ENCODE data around the gene ZNF716.
"Not testable (repeated sequence)": the region's sequence is repeated elsewhere in the genome, so short reads cannot be mapped to it uniquely, and the experiment has no call there.

Gene ZNF716

GRCh38 chr7:57449904-57450303, at the start of gene ZNF716:
ZNF716 (plus strand) TSS chr7:57450177; CDS start chr7:57450289, 112 bp downstream.
- CTCF ChIA-PET, result no interaction called here
- Mint-ChIP-seq H3K27me3 (no peaks in the 10 kb centered on the region), H3K36me3 (no peaks in the 10 kb centered on the region), H3K4me1 (no peaks in the 10 kb centered on the region), H3K9me3 (peaks cover 33% of the 10 kb centered on the region), H3K4me3 (no peak within 1 kb of the TSS), H3K27ac (no peak within 1 kb of the TSS)
- DNase-seq, result no peak

DNA sequence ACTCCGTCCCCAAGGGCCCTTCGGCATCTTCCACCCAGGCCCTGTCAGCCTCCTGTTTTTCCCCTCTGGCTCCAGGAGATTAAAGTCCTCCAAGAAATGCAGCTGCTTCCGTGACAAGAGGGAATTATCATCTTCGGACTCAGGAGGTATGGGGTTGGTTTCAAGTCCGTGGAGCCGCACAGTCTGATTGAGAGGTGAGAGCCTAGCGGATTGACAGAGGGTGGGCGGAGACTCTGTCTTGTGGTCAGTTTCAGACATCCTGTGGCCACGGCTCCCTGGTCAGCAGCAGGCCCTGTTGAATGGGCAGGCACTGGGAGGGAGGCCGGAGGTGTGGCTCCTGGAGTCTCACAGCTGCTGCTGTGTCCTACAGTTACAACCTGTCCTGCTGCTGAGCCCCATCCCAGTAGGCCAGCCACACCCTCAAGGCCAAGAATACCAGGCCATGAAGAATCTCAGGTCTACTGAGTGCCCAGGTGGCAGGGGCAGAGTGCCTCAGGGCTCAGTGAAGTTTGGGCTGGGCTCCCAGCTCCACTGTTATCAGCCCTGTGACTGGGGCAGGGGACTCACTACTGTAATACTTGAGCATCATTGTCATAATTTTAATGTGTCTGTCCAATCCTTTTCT, 49.3 kb upstream of the ZNF716 start:
- H3K4me1 Mint-ChIP-seq, result no peaks in the 10 kb centered on the region
- DNase-seq, result no peak
- H3K9me3 Mint-ChIP-seq, result peaks cover 38% of the 10 kb centered on the region
- H3K36me3 Mint-ChIP-seq, result peaks cover 2% of the 10 kb centered on the region
- CTCF ChIA-PET, result no interaction called here
- H3K4me3 Mint-ChIP-seq, result no peak overlapping the region
- H3K27me3 Mint-ChIP-seq, result no peaks in the 10 kb centered on the region
- H3K27ac Mint-ChIP-seq, result no peak overlapping the region

DNA sequence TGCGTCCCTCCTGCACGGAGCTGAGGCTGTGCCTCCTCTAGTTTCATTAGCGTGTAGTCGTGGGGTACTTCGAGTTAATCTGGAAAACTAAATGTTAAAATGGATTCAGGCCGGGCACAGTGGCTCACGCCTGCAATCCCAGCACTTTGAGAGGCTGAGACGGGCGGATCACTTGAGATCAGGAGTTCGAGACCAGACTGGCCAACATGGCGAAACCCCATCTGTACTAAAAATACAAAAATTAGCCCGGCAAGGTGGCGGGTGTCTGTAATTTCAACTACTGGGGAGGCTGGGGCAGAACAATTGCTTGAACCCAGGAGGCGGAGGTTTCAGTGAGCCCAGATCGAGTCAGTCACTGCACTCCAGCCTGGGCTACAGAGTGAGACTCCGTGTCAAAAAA, 46.9 kb upstream of the ZNF716 start:
- H3K27me3 Mint-ChIP-seq, H3K27ac Mint-ChIP-seq, H3K4me1 Mint-ChIP-seq, H3K4me3 Mint-ChIP-seq, CTCF ChIA-PET, H3K36me3 Mint-ChIP-seq, DNase-seq: not testable (repeated sequence)
- peaks cover 38% of the 10 kb centered on the region for H3K9me3 Mint-ChIP-seq

GRCh38 chr7:57403601-57404342, 46.2 kb upstream of the ZNF716 start:
- Mint-ChIP-seq H3K9me3 (peaks cover 37% of the 10 kb centered on the region), H3K4me3 (no peak overlapping the region), H3K36me3 (peaks cover 2% of the 10 kb centered on the region), H3K27me3 (no peaks in the 10 kb centered on the region), H3K27ac (no peak overlapping the region), H3K4me1 (no peaks in the 10 kb centered on the region)
- DNase-seq, result no peak
- CTCF ChIA-PET, result no interaction called here

- no peak overlapping the region for H3K27ac Mint-ChIP-seq
- H3K27me3 Mint-ChIP-seq, result no peaks in the 10 kb centered on the region
Observed at GRCh38 chr7:57404343-57404966, 45.5 kb upstream of the ZNF716 start.

DNA sequence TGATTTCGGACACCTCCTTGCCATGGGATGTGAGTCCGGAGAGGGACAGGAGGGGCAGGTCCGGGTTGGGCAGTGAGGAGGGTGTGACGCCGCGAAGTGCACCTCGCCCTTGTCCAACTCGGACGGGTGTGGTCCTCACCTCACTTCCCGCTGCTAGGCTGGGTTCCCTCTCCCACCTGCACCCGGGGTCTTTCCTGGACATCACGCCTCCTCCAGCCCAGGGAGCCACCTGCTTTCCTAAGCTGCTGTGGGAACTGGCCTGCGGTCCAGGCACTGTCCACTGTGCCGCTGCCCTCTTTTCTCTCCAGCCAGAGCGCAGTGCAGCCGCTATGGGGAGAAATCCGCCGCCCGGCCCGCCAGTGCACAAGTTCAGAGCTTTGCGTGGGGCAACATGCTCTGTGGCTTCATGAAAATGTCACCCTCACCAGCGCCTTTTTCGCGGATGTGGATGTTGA, 45.0 kb upstream of the ZNF716 start:
- H3K36me3 Mint-ChIP-seq, result peaks cover 2% of the 10 kb centered on the region
- peaks cover 41% of the 10 kb centered on the region for H3K9me3 Mint-ChIP-seq

More at GRCh38 chr7:57404343-57404966, 45.5 kb upstream of the ZNF716 start:
- CTCF ChIA-PET, result no interaction called here
- Mint-ChIP-seq H3K9me3 (peaks cover 40% of the 10 kb centered on the region), H3K4me1 (no peaks in the 10 kb centered on the region), H3K4me3 (no peak overlapping the region), H3K36me3 (peaks cover 2% of the 10 kb centered on the region)
- DNase-seq, result no peak

DNA sequence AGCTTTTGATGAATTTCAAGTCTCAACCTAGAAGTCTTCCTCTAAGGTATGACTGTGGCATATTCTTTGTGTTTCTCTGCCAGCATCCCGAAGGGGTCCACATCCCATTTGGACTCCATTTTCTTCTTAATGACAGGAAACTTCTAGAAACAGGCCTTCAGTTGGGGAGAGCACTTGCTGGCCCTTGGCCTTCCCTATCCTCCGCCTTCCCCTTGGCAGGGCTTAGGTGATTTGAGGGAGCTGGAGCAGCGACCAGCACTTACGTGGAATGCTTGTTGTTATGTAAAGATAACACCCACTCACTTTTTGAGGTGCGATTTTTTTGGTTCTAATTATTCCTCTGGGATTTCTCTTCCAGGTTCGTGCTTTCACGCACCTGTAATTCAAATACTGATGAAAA, 42.9 kb upstream of the ZNF716 start:
- CTCF ChIA-PET, result no interaction called here
- H3K27ac Mint-ChIP-seq, result no peak overlapping the region
- no peaks in the 10 kb centered on the region for H3K27me3 Mint-ChIP-seq
- no peak overlapping the region for H3K4me3 Mint-ChIP-seq
- no peaks in the 10 kb centered on the region for H3K4me1 Mint-ChIP-seq
- H3K36me3 Mint-ChIP-seq, result peaks cover 2% of the 10 kb centered on the region
- DNase-seq, result no peak
- H3K9me3 Mint-ChIP-seq, result peaks cover 41% of the 10 kb centered on the region

More for the DNA sequence above, 45.0 kb upstream of the ZNF716 start:
- no peaks in the 10 kb centered on the region for H3K27me3 Mint-ChIP-seq
- H3K27ac Mint-ChIP-seq, result no peak overlapping the region
- H3K4me1 Mint-ChIP-seq, result no peaks in the 10 kb centered on the region
- CTCF ChIA-PET, result no interaction called here
- no peak for DNase-seq
- H3K4me3 Mint-ChIP-seq, result no peak overlapping the region

DNA sequence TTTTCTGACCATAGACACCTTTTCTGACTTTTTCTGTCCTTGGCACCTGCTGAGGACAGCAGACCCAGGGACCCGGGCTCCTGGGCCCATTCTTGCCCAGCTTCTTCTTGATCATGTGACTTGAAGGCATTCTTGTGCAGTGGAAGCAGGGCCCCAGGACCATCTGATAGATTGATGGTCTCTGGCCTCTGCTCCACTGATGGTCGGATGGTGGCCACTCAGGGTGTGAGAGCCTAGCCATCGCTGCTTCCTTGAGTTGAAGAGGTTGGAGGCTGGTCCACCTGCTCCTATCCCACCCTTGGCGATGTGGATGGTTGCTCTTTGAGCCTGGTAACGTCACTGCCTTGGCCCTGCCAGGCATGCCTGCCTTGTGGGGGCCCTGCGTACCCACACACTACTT, 37.8 kb upstream of the ZNF716 start:
- Mint-ChIP-seq H3K27me3 (no peaks in the 10 kb centered on the region), H3K27ac (no peak overlapping the region), H3K4me1 (no peaks in the 10 kb centered on the region), H3K36me3 (no peaks in the 10 kb centered on the region), H3K9me3 (peaks cover 16% of the 10 kb centered on the region), H3K4me3 (no peak overlapping the region)
- CTCF ChIA-PET, result no interaction called here
- no peak for DNase-seq

DNA sequence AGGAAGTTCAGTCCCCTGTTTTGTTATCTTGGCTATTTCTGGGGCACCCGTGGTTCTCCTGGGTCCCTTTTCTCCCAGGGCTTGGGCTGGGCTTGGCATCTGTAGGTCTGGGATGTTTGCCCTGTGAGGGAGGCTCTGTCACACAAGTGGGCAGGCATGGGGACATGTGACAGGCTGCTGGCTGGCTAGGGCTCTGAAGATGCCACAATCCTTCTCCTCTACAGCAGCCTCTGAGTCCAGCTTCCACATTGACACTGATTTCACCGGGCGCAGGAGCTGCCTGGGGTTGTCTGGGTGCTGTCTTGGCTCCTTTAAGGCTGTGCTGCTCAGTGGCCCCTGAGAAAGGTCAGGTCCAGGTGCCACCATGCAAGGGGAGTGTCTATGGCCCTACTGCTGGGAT, 37.4 kb upstream of the ZNF716 start:
- CTCF ChIA-PET, result no interaction called here
- H3K4me1 Mint-ChIP-seq, result no peaks in the 10 kb centered on the region
- no peaks in the 10 kb centered on the region for H3K27me3 Mint-ChIP-seq
- H3K9me3 Mint-ChIP-seq, result peaks cover 16% of the 10 kb centered on the region
- no peak overlapping the region for H3K4me3 Mint-ChIP-seq
- H3K27ac Mint-ChIP-seq, result no peak overlapping the region
- no peak for DNase-seq
- H3K36me3 Mint-ChIP-seq, result no peaks in the 10 kb centered on the region

- Mint-ChIP-seq H3K4me3 (no peak overlapping the region), H3K9me3 (peaks cover 16% of the 10 kb centered on the region), H3K27me3 (no peaks in the 10 kb centered on the region), H3K4me1 (no peaks in the 10 kb centered on the region), H3K36me3 (no peaks in the 10 kb centered on the region), H3K27ac (no peak overlapping the region)
- CTCF ChIA-PET, result no interaction called here
- no peak for DNase-seq
Observed at GRCh38 chr7:57413529-57414398, 36.2 kb upstream of the ZNF716 start.

DNA sequence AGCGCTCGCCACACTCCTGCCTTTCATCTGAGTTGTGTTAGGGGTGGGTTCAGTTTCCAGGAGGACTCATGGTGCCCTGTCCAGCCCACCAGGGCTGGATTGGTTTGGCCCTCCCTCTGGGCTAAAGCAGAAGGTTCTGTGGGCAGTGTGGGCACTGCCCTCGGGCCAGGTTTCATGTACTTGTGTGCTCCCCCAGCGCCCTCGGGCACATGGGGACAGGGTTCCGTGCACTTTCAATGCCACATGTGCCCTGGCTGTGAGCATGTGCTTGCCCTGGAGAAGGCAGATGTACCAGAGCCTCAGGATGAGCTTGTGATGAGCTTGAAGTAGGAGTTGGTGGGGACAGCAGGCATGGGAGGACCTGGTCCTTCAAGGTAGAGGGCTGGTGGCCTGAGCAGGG, 35.6 kb upstream of the ZNF716 start:
- Mint-ChIP-seq H3K9me3 (peaks cover 12% of the 10 kb centered on the region), H3K27ac (no peak overlapping the region), H3K4me1 (no peaks in the 10 kb centered on the region), H3K4me3 (no peak overlapping the region), H3K27me3 (no peaks in the 10 kb centered on the region), H3K36me3 (no peaks in the 10 kb centered on the region)
- CTCF ChIA-PET, result no interaction called here
- no peak for DNase-seq

DNA sequence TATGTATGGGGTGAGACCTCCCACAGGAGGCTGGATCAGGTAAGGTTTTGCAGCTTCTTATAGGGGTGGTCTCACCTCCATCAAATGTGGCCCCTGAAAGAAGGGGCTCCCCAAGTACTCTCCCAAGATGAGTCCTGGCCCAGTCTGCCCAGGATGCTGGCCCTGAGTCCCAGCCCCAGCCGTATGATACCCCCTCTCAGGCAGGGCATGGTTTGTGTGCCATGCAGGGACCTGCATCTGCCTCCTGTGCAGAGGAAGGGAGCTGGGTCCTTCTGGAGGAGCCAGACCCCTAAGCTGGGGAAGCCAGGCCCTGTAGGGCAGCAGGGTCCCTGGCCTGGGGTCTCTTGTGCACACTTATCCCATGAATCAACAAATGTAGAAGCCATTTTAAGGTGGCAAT, 35.1 kb upstream of the ZNF716 start:
- H3K36me3 Mint-ChIP-seq, result no peaks in the 10 kb centered on the region
- CTCF ChIA-PET, result no interaction called here
- H3K27me3 Mint-ChIP-seq, result no peaks in the 10 kb centered on the region
- no peak overlapping the region for H3K4me3 Mint-ChIP-seq
- H3K9me3 Mint-ChIP-seq, result peaks cover 11% of the 10 kb centered on the region
- no peaks in the 10 kb centered on the region for H3K4me1 Mint-ChIP-seq
- DNase-seq, result no peak
- H3K27ac Mint-ChIP-seq, result no peak overlapping the region

DNA sequence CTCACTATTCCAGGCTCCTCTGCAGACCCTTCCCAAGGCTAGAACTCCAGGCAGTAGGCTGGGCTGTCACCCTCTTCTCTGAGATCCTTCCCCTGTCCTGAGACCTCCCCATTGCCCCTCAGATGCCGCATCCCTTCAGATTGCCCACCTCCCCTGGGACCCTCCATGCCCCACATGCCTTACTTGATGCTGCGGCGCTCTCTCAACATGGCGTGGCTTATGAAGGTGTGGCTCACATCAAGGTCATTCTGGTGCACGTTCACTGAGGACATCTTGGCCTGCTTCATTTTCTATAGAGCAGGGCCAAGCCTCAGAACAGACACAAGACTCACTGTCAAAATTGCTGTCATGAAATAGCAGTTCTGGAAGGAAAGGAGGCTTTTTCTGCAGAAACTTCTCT, 34.7 kb upstream of the ZNF716 start:
- CTCF ChIA-PET, result no interaction called here
- Mint-ChIP-seq H3K4me3 (no peak overlapping the region), H3K27me3 (no peaks in the 10 kb centered on the region), H3K36me3 (no peaks in the 10 kb centered on the region), H3K4me1 (no peaks in the 10 kb centered on the region), H3K9me3 (peaks cover 11% of the 10 kb centered on the region), H3K27ac (no peak overlapping the region)
- DNase-seq, result no peak

DNA sequence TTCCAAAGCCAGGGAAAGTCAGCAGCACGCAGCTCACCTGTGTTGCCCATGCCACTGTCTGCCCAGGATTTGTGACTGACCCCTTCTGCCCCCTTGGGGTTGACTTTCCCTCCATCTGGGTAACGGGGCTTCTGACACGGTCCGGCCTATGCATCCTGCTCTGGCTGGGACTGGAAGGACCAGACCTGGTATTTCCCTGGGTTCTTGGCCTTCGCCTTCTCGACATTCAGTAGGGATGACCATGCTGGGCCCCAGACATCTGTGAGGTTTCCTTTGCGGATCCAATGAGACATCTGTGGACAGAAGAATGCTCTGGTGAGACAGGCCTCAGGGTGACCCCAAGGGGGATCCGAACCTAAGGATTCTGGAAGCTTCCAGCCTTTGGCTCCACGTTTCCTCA, 34.2 kb upstream of the ZNF716 start:
- CTCF ChIA-PET, result no interaction called here
- Mint-ChIP-seq H3K27me3 (no peaks in the 10 kb centered on the region), H3K36me3 (no peaks in the 10 kb centered on the region), H3K4me3 (no peak overlapping the region), H3K9me3 (peaks cover 11% of the 10 kb centered on the region), H3K4me1 (no peaks in the 10 kb centered on the region), H3K27ac (no peak overlapping the region)
- DNase-seq, result no peak

All from activated naive CD4-positive, alpha-beta T cell treated with anti-CD3 and anti-CD28 coated beads, Interleukin-2, amount 10 ng/mL, durations not matched to agents 7 days and 5 days (primary cell).